WTC11 (cell line): Measurements from ENCODE around the gene KDELR3.

ENCODE experiments used
- CBFB ChIP-seq: sonication (generic); formaldehyde crosslinking; IDR thresholded peaks from 2 replicates; pipeline ENCODE4 v1.8.1; 2022; ENCODE audit warnings: mild to moderate bottlenecking, low read depth, missing genetic modification reagents
- CREM ChIP-seq: sonication (generic); formaldehyde crosslinking; IDR thresholded peaks from 2 replicates; pipeline ENCODE4 v1.8.1; 2022; ENCODE audit warnings: mild to moderate bottlenecking, missing genetic modification reagents, moderate library complexity
- ETV6 ChIP-seq: sonication (generic); formaldehyde crosslinking; IDR thresholded peaks from 2 replicates; pipeline ENCODE4 v1.8.1; 2022; ENCODE audit warnings: mild to moderate bottlenecking, missing genetic modification reagents
- FOXJ3 ChIP-seq: sonication (generic); formaldehyde crosslinking; IDR thresholded peaks from 2 replicates; pipeline ENCODE4 v1.9.0; 2021; ENCODE audit warnings: missing genetic modification reagents, mild to moderate bottlenecking, borderline replicate concordance
- NFYB ChIP-seq: sonication (generic); formaldehyde crosslinking; conservative IDR thresholded peaks from 2 replicates; pipeline ENCODE4 v1.8.0; 2022; ENCODE audit warnings: low read depth, missing genetic modification reagents
- PRRX2 ChIP-seq: fragments of 250-450 bp; sonication (Bioruptor Pico); IDR thresholded peaks from 2 replicates; pipeline ENCODE4 v1.8.0; 2021; ENCODE audit warnings: mild to moderate bottlenecking
- RELA ChIP-seq: sonication (generic); formaldehyde crosslinking; IDR thresholded peaks from 2 replicates; pipeline ENCODE4 v1.8.1; 2022; ENCODE audit warnings: missing genetic modification reagents, mild to moderate bottlenecking, borderline replicate concordance
- TCF7 ChIP-seq: sonication (generic); formaldehyde crosslinking; IDR thresholded peaks from 2 replicates; pipeline ENCODE4 v1.8.0; 2022; ENCODE audit warnings: mild to moderate bottlenecking, low read depth, missing genetic modification reagents, moderate library complexity
- TP53 ChIP-seq: sonication (generic); formaldehyde crosslinking; IDR thresholded peaks from 2 replicates; pipeline ENCODE4 v1.8.1; 2023; ENCODE audit warnings: mild to moderate bottlenecking, missing genetic modification reagents
- TF ChIP-seq, protein P1 (sequence below): fragments of 200-600 bp; IDR thresholded peaks from 2 replicates; pipeline ENCODE4 v1.8.0; 2022; ENCODE audit warnings: antibody characterized with exemption
- TF ChIP-seq, protein P2 (sequence below): fragments of 250-450 bp; sonication (Bioruptor Pico); IDR thresholded peaks from 2 replicates; pipeline ENCODE4 v1.9.0; 2021; ENCODE audit warnings: mild to moderate bottlenecking
- TF ChIP-seq, protein P3 (sequence below): sonication (generic); formaldehyde crosslinking; IDR thresholded peaks from 2 replicates; pipeline ENCODE4 v1.8.1; 2022; ENCODE audit warnings: mild to moderate bottlenecking, moderate library complexity, missing genetic modification reagents

DNA sequence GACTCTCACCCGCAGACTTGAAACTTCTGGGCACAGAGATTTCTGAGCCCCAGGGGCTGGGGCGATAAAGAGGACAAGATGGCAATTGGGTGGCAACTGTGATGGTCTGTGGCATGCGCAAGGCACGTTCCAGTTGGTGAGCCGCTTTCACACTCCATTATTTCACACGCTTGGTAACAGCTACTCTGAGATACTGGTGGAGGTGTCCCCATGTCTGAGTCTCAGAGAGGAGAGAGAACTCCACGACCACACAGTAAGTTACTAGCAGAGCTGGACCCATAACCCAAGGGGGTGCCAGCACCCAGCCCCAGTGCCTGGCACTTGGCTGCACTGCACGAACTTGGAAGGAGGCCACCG is 6.9 kb upstream of the KDELR3 start:
- TF ChIP-seq, protein P1, sequence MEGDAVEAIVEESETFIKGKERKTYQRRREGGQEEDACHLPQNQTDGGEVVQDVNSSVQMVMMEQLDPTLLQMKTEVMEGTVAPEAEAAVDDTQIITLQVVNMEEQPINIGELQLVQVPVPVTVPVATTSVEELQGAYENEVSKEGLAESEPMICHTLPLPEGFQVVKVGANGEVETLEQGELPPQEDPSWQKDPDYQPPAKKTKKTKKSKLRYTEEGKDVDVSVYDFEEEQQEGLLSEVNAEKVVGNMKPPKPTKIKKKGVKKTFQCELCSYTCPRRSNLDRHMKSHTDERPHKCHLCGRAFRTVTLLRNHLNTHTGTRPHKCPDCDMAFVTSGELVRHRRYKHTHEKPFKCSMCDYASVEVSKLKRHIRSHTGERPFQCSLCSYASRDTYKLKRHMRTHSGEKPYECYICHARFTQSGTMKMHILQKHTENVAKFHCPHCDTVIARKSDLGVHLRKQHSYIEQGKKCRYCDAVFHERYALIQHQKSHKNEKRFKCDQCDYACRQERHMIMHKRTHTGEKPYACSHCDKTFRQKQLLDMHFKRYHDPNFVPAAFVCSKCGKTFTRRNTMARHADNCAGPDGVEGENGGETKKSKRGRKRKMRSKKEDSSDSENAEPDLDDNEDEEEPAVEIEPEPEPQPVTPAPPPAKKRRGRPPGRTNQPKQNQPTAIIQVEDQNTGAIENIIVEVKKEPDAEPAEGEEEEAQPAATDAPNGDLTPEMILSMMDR = no peak
- TF ChIP-seq RELA (no peak), PRRX2 (CRISPR knock-in tag) (no peak), TCF7 (CRISPR knock-in tag) (no peak), CREM (CRISPR knock-in tag) (no peak), CBFB (CRISPR knock-in tag) (no peak), ETV6 (CRISPR knock-in tag) (no peak), FOXJ3 (CRISPR knock-in tag) (no peak), NFYB (no peak), TP53 (CRISPR knock-in tag) (no peak)
- TF ChIP-seq, protein P2, sequence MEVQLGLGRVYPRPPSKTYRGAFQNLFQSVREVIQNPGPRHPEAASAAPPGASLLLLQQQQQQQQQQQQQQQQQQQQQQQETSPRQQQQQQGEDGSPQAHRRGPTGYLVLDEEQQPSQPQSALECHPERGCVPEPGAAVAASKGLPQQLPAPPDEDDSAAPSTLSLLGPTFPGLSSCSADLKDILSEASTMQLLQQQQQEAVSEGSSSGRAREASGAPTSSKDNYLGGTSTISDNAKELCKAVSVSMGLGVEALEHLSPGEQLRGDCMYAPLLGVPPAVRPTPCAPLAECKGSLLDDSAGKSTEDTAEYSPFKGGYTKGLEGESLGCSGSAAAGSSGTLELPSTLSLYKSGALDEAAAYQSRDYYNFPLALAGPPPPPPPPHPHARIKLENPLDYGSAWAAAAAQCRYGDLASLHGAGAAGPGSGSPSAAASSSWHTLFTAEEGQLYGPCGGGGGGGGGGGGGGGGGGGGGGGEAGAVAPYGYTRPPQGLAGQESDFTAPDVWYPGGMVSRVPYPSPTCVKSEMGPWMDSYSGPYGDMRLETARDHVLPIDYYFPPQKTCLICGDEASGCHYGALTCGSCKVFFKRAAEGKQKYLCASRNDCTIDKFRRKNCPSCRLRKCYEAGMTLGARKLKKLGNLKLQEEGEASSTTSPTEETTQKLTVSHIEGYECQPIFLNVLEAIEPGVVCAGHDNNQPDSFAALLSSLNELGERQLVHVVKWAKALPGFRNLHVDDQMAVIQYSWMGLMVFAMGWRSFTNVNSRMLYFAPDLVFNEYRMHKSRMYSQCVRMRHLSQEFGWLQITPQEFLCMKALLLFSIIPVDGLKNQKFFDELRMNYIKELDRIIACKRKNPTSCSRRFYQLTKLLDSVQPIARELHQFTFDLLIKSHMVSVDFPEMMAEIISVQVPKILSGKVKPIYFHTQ (CRISPR knock-in tag) = no peak
- TF ChIP-seq, protein P3, sequence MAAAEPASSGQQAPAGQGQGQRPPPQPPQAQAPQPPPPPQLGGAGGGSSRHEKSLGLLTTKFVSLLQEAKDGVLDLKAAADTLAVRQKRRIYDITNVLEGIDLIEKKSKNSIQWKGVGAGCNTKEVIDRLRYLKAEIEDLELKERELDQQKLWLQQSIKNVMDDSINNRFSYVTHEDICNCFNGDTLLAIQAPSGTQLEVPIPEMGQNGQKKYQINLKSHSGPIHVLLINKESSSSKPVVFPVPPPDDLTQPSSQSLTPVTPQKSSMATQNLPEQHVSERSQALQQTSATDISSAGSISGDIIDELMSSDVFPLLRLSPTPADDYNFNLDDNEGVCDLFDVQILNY (CRISPR knock-in tag) = no peak
